Ramos (cell line): ENCODE measurements around the gene CHD5.
"Not testable (repeated sequence)": the region's sequence is repeated elsewhere in the genome, so short reads cannot be mapped to it uniquely, and the experiment has no call there.

ENCODE experiments used
- in situ Hi-C: fragments of 300-500 bp; cut with MboI; formaldehyde crosslinking; loops from one replicate; pipeline ENCODE4 v1.14.3; 2022; ENCODE audit warnings: low sequenced_read_pairs; ENCODE audit not compliant: unreplicated experiment

The CHD5 gene

DNA sequence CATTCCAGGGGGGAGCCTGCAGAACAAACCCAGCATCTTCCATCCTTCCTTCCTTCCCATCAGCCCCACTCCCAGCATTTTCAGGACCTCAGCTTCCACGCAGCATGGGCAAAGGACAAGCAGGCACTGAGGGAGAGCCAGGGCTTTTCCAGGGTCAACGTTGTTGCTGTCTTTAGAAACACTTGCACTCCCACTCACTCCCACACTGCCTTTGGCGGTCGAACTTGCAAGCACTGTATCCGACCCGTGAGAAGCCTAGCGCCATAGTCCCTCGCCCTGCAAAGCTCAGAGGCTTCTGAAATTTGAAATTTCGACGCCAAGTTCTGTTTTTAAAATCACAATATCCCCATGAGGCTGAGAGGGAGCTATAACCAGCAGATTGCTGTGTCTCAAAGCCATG lies 87.0 kb downstream of the CHD5 start:
- in situ Hi-C loops: no loop called here

DNA sequence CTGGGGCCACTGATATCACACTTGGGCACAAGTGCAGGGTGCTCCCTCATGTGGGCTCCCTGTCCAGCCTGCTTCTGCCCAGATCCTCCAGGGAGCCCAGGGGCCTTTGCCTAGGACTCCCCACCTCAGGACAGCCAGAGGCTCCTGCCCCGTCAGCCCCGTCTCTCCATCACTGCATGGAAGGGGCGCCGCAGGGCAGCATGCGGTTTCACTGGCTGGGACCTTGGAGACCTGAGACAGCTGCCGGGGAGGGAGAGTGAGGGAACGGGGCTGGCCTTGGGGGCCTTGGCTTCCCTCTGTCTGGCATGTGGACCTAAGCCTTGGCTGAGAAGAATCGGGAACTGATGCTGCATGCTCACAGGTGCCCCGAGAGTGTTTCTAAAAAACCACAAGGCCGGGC lies 87.9 kb downstream of the CHD5 start:
- in situ Hi-C loops: no loop called here

DNA sequence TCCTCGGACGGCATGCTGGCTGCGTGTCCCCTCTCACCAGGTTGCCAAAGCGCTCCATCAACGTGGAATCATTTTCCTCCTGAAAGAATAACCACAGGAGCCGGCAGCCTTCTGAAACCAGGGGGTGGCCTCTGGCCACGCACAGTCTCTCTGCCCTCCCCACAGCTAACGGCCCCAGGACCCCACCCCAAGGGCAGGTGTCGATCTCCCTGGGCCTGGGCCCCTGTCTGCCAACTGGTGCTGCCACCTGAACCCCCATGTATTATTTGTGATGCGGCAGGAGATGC lies 88.4 kb downstream of the CHD5 start:
- in situ Hi-C loops: no loop called here

GRCh38 chr1:6090996-6091822 lies 88.9 kb downstream of the CHD5 start:
- in situ Hi-C loops: no loop called here

- in situ Hi-C loops: no loop called here
Observed at GRCh38 chr1:6090288-6090687, 89.8 kb downstream of the CHD5 start.

DNA sequence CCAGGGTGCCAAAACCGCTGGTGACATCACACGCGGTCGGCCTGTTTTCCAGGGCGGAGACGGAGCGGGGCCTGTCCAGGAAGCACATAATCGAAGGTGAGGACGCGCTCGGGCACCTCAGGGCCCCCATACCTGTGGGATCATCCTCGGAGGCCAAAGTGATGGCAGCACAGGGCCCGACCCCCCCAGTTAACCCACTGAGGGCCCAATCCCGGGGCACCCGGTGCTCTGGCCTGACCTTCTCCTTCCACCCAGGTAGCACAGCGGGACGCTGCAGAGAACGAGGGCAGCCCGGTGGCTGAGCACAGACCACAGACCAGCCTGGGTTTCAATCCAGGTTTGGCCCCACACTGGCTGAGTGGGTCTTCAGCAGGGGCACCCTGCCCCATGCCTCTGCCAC lies 91.2 kb downstream of the CHD5 start:
- in situ Hi-C loops: no loop called here

- in situ Hi-C loops: no loop called here
Observed at GRCh38 chr1:6087958-6088357, 92.2 kb downstream of the CHD5 start.

GRCh38 chr1:6087377-6087772 lies 92.7 kb downstream of the CHD5 start:
- in situ Hi-C loops: no loop called here

DNA sequence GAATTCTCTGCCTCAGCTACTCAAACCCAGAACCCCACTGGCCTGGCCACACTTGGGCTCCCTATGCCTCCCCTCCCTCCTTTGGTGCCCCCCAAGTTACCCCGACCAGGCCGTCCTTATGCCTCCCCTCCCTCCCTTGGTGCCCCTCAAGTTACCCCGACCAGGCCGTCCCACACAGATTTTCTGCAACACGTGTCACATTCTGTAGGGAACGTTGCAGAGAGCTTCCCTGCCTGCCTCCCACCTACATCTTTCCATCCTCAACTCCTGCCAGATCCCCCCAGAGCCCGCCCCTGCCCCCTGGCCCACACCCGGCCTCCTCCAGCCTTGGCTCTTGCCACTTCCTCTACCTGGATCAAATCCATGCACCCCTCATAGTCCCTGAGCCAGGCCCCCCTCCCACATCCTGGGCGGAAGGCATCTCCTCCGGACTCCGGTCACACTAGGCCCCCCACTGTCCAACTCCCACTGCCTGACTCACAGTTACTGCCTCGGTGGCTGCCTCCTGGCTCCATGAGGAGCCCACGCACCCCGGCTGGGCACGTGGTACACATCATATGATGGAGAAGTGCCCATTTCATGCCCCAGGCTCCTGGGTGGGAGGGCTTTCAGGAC lies 93.3 kb downstream of the CHD5 start:
- in situ Hi-C loops: no loop called here

GRCh38 chr1:6086358-6086757 lies 93.8 kb downstream of the CHD5 start:
- in situ Hi-C loops: no loop called here

DNA sequence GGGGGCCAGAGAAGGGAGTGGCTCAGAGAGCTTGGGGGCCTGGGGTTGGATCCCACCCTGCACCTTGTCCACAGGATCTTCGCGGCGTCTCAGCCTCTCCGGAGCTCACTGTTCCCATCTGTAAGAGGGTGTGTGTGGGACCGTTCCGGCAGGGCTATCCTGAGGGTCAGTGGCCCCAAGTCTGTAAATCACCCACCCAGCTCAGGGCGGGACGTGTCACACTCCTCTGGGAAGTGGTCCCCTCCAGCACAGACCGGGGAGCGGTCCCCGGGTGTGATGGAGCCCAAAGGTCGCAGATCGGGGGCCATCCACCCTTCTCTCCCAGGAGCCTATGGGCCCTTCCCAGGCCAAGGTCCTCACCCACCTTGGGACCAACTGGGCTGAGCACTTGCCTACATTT lies 94.5 kb downstream of the CHD5 start:
- in situ Hi-C loops: no loop called here

GRCh38 chr1:6084781-6085495 lies 95.2 kb downstream of the CHD5 start:
- in situ Hi-C loops: no loop called here

- in situ Hi-C loops: no loop called here
Observed at GRCh38 chr1:6083801-6084446, 96.2 kb downstream of the CHD5 start.

DNA sequence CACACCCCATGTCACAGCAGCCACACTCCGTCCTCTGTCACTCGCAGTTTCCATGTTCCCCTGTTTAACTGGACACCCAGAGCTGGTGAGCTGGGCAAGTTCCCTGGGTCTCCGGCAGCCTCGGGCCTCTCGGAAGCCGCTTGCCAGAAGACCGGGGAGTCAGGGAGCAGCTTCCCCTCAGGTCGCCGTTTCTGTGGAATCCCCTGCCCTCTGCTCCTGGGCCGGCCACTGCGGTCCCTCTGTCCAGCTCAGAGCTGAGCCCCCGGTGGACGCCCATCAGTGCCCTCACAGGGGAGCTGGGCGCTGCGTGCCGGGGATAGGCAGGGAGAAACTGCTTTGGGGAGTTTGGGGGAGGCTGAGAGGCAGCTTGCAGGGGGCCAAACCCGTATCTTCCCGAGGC lies 96.7 kb downstream of the CHD5 start:
- in situ Hi-C loops: no loop called here

- in situ Hi-C loops: no loop called here
Observed at GRCh38 chr1:6082430-6082971, 97.6 kb downstream of the CHD5 start.

- in situ Hi-C loops: no loop called here
Observed at GRCh38 chr1:6081901-6082300, 98.2 kb downstream of the CHD5 start.

GRCh38 chr1:6080469-6080868 lies 99.7 kb downstream of the CHD5 start:
- in situ Hi-C loops: no loop called here

- in situ Hi-C loops: no loop called here
Observed at GRCh38 chr1:6077919-6078318, 102.2 kb downstream of the CHD5 start.

GRCh38 chr1:6077506-6077905 lies 102.6 kb downstream of the CHD5 start:
- in situ Hi-C loops: no loop called here

- in situ Hi-C loops: not testable (repeated sequence)
Observed at GRCh38 chr1:6077061-6077460, 103.1 kb downstream of the CHD5 start.

DNA sequence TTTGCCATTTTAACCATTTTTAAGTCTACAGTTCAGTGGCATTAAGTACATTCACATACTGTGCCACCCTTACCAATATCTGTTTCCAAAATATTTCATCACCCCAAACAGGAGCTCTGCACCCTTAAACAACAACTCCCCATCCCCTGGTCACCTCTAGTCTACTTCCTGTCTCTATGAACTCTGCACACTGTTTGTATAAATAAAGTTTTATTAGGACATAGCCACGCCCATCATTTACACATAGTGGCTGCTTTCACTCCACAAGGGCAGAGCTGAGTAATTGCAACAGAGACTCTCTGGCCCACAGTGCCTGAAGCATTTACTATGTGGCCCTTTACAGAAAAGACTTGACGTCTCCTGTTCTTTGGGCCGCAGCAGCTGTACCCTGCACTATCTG lies 104.4 kb downstream of the CHD5 start:
- in situ Hi-C loops: no loop called here
